Astrocyte of the spinal cord (primary cell): ENCODE measurements around the gene CATSPER3.

Experiments
- DNase-seq: peaks from one replicate; pipeline ENCODE4 v3.0.0; 2011; ENCODE audit warnings: low read depth, low spot score
- H3K4me3 ChIP-seq: 2 replicates; pipeline ENCODE4 v1.5.1; 2011; ENCODE audit warnings: low read depth, mild to moderate bottlenecking, low read length, moderate library complexity
- in situ Hi-C: cut with HindIII; loops from 2 replicates; pipeline ENCODE4 v1.10.0; 2017; ENCODE audit warnings: low sequenced_read_pairs
- TF ChIP-seq, protein P1 (sequence below): IDR thresholded peaks from 2 replicates; pipeline ENCODE4 v1.5.1; 2012; ENCODE audit warnings: low read depth, mild to moderate bottlenecking, low read length, inconsistent platforms

CATSPER3 gene

DNA sequence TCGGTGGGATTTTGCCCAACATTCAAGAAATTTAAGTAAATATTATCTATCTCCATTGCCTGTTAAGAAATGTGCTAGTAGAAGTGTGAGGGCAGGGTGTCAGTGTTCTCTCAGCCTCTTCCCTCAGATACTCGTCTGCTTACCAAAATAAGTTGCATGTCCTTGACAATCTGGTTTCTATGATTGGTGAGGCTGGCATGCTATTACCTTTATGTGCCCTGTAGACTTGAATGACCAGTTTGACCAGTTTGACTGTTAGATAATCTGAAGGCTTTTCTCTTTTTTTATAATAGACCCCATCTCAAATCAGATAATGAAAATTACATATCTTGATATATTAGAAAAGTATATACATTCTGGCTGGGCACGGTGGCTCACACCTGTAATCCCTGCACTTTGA lies 348 bp downstream of the CATSPER3 start:
- in situ Hi-C loops = no loop called here
- TF ChIP-seq, protein P1, sequence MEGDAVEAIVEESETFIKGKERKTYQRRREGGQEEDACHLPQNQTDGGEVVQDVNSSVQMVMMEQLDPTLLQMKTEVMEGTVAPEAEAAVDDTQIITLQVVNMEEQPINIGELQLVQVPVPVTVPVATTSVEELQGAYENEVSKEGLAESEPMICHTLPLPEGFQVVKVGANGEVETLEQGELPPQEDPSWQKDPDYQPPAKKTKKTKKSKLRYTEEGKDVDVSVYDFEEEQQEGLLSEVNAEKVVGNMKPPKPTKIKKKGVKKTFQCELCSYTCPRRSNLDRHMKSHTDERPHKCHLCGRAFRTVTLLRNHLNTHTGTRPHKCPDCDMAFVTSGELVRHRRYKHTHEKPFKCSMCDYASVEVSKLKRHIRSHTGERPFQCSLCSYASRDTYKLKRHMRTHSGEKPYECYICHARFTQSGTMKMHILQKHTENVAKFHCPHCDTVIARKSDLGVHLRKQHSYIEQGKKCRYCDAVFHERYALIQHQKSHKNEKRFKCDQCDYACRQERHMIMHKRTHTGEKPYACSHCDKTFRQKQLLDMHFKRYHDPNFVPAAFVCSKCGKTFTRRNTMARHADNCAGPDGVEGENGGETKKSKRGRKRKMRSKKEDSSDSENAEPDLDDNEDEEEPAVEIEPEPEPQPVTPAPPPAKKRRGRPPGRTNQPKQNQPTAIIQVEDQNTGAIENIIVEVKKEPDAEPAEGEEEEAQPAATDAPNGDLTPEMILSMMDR = no peak
- no peak overlapping the region for H3K4me3 ChIP-seq

DNA sequence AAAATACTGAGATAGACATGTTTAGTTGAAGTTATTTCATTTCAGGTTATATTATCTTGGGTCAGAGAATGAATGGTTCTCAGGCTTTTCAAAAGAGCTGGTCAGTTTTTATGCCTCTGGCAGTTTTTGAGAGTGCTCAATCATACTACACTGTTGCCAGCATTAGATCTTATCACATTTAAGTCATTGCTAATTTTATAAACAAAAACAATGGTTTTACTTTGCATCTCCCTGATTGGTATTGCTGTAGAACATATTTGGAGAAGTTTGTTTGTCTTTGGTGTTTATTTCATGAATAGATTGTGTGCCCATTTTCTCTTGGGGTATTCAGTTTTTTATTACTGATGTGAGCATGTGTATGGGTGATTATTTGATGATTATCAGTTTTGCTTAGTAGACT lies 1.5 kb downstream of the CATSPER3 start:
- H3K4me3 ChIP-seq = no peak overlapping the region
- no peak for DNase-seq
- TF ChIP-seq, protein P1 = no peak
- in situ Hi-C loops = no loop called here

More for the DNA sequence above, 348 bp downstream of the CATSPER3 start:
- DNase-seq = no peak

DNA sequence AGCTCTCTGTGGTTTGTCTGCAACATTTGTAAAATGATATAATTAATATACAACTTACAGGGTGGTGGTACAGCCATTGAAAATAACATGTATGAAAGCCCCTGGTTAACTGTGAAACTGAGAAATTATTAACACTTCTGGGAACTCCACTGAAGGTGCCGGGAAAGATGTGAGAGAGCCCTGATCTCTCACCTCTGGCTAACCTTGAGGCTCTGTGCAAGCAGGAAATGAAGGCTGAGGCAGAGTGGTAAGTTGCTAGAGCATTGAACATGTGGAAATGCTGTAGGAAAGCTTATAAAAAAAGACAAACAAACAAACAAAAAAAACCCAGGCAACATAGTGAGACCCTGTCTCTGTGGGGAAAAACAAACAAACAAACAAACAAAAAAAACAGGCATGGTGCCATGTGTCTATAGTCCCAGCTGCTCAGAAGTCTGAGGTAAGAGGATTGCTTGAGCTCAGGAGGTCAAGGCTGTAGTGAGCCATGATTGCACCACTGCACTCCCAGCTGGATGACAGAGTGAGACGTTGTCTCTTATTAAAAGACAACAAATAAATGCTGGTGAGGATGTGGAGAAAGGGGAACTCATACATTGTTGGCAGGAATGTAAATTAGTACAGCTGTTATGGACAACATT lies 7.5 kb downstream of the CATSPER3 start:
- TF ChIP-seq, protein P1 = no peak
- H3K4me3 ChIP-seq = no peak overlapping the region
- in situ Hi-C loops = no loop called here
- no peak for DNase-seq

DNA sequence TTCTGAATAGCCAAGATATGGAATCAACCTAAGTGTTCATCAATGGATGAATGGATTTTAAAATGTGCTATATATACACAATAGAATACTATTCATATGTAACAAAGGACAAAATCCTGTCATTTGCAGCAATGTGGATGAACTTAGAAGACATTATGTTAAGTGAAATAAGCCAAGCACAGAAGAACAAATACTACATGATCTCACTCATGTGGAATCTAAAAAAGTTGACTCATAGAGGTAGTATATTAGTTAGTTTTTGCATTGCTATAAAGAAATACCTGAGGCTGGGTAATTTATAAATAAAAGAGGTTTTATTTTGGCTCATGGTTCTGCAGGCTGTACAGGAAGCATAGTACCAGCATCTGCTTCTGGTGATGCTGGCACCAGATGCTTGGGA lies 8.1 kb downstream of the CATSPER3 start:
- H3K4me3 ChIP-seq = no peak overlapping the region
- TF ChIP-seq, protein P1 = no peak
- no peak for DNase-seq
- in situ Hi-C loops = no loop called here

DNA sequence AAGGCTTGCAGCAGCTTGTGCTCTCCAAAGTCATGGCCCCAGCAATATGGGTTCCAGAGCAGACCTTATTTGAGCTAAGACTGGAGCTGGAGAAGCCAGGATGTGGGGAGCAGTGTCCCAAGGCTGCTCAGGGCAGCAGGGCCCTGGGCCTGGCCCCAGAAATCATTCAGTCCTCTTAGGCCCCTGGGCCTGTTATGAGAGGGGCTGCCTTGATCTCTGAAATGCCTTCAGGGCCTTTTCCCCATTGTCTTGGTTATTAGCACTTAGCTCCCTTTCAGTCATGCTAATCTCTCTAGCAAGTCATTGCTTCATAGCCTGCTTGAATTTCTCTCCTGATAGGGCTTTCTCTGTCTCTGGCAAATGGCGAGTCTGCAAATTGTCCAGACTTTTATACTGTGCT lies 9.1 kb downstream of the CATSPER3 start:
- TF ChIP-seq, protein P1 = no peak
- in situ Hi-C loops = no loop called here
- no peak overlapping the region for H3K4me3 ChIP-seq
- no peak for DNase-seq

DNA sequence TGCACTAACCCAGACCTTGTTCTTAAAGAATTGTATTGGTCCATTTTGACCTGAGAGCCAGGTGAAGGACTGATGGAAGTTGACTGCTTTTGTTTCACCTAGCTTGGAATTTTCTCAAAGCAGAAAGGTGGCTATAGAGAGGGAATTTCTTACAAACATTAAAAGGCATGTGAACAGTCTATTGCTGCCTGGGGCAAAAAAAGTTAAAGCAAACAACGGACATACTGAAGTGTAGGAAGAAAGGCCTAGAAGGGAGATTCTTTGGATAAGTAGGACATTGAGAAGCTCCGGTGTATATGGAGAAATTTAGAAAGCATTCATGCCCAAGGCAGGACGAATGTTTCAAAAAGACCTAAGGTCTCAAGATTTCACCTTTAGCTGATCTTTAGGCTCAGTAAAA lies 11.7 kb downstream of the CATSPER3 start:
- in situ Hi-C loops = no loop called here
- TF ChIP-seq, protein P1 = no peak
- DNase-seq = no peak
- H3K4me3 ChIP-seq = no peak overlapping the region
